ENCODE measurements around the gene LRMDA.
A peak's percentile ranks its signal among the peaks of the same experiment; 100 is the strongest.

DNA sequence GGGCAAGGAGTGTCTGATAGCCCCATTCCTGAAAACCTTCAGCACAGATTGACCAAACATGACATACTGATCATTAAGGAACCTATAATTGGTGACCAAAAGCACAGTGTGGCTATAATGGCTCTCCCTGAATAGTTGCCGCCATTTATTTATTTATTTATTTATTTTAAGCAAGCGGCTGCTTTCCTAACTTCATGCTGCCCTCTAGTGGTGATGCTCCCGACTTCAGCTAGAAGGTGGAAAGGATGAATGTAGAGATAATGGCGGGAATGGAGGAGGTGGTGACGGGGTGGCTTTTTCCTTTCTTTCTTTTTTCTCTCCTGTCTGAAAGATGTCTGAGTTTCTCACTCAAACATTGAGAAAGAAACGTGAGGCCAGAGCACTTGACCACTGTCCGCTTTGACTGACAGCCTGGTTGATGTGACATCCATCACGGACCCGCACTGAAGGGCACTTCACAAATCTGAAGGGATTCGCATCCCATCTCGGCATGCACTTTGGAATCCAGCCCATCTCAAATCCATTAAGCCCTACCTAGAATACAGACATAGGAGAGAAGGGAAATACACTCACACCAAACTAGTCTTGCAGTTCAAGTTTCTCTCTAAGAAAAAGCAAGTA is 1116.0 kb downstream of the LRMDA start:
- TF ChIP-seq, protein P1, sequence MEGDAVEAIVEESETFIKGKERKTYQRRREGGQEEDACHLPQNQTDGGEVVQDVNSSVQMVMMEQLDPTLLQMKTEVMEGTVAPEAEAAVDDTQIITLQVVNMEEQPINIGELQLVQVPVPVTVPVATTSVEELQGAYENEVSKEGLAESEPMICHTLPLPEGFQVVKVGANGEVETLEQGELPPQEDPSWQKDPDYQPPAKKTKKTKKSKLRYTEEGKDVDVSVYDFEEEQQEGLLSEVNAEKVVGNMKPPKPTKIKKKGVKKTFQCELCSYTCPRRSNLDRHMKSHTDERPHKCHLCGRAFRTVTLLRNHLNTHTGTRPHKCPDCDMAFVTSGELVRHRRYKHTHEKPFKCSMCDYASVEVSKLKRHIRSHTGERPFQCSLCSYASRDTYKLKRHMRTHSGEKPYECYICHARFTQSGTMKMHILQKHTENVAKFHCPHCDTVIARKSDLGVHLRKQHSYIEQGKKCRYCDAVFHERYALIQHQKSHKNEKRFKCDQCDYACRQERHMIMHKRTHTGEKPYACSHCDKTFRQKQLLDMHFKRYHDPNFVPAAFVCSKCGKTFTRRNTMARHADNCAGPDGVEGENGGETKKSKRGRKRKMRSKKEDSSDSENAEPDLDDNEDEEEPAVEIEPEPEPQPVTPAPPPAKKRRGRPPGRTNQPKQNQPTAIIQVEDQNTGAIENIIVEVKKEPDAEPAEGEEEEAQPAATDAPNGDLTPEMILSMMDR (IDR thresholded peaks at IDR 0.05): peak; percentile 66 to 88 (median 83)
- TF ChIP-seq POLR2A (IDR thresholded peaks at IDR 0.05): no peak

Measured in body of pancreas (tissue), 4 donors.